ENCODE data around the gene CHI3L1.
"Not testable (repeated sequence)": the region's sequence is repeated elsewhere in the genome, so short reads cannot be mapped to it uniquely, and the experiment has no call there.

The CHI3L1 gene

GRCh38 chr1:203186446-203187303, at the start of gene CHI3L1:
Gene CHI3L1 (minus strand): TSS chr1:203186704. CDS start chr1:203186623, 81 bp downstream.
- DNase-seq = no peak

- not testable (repeated sequence) for DNase-seq
Observed at GRCh38 chr1:203234901-203235300, 48.4 kb upstream of the CHI3L1 start.

DNA sequence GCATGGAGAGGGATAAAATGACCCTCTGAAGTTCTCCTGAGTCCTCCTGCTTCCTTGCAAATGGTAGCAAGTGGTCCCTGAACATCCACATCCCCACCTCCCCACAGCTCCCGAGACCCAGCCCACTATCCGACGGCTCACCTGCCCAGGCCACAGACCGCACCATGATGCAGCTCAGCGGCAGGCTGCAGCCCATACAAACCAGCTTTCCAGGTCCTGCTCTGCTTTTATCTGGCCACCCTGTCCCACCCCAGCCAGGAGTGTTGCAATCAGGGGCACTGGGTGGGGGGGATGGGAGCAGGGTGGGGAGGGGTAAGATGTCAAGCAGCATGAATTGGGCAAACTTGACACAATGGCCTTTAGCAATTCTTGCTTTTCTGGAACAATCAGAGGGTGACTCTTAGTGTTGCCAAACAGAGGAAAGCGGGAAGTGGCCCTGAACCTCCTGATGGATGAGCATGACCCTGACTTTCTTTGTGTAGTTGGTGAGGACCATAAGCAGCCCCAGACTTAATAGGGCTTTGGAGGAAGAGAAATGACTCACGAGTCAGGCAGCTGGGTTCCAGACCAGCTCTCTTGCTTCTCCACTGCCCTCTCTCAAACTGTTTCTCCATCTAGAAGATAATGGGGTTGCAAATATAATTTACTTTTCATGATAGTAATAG, 43.1 kb upstream of the CHI3L1 start, which contains the start of gene CHIT1:
Gene CHIT1, minus strand, starts transcription at position 203 of the 665 bp plus-strand sequence. Its CDS starts 37 bp downstream, at position 166.
- no peak for DNase-seq

DNA sequence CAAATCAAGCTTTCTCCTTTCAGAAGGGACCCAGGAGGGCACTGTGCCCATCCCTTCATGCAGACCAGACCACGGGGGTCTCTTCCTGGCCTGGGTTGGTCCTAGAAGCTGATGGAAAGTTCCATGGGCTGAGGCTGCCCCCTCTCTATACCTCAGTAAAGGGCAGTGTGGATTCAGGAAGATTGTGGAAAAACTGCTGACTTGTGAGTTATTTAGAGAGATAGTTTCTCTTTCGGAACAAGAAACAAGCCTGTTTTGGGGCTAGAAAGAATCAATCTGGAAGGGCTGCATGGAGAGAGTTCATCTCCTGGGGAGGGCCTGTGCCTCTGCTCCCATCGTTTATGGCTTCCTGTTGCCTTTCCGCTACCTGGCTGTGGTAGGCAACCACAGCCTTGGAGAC, 42.2 kb upstream of the CHI3L1 start:
- no peak for DNase-seq

DNA sequence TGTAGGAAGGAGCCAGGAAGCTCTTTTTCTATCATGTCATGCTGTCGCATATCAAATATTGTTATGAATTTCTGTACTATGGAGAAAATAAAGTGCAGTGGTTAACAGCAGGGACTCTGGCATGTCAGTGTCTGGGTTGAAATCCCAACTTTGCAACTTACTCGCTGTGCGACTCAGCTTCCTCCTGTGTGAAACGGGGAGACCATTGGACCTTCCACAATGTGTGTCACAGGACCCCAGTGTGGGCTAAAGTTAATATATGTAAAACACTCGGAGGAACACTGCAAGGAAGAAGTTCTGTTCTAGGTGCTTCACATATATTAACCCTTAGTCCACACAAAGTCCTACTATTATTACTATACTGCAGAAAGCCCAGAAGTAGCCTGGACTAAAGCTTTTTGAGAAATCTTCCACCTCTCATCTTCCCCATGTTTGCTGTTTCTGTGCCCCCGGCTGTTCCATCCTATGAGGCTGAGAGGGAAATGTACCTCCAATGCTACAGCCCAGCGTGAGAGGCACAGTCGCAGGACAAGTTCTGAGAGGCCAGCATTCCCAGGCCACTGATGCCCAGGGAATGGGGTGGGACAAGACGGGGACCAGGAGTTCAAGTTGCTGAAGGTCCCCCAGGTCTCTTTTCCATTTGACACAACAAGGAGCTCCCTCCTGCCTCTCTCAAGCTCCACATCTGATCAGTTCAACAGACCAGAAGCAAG, 41.0 kb upstream of the CHI3L1 start:
- no peak for DNase-seq

- no peak for DNase-seq
Observed at GRCh38 chr1:203225071-203225470, 38.6 kb upstream of the CHI3L1 start.

- DNase-seq = no peak
Observed at GRCh38 chr1:203223012-203223775, 36.7 kb upstream of the CHI3L1 start.

GRCh38 chr1:203219934-203220333, 33.4 kb upstream of the CHI3L1 start:
- no peak for DNase-seq

DNA sequence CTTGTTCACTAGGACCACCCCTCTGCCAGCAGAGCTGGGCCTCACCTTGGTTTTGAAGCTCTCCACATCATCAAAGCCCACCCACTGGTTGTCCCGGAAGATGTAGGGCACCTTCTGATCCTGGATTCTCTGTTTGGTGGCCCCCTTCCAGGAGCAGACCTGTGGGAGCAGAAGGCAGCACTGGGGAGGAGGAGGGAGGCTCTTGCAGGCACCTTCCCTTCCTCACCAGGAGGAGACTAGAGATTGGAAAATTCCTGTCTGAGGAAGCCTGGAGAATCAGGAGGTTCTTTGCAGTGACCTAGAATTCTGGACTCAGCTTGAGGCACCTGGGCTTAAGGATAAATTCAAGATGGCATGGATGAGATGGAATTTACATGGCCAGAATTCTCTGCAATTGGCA, 32.7 kb upstream of the CHI3L1 start:
- DNase-seq = no peak

DNA sequence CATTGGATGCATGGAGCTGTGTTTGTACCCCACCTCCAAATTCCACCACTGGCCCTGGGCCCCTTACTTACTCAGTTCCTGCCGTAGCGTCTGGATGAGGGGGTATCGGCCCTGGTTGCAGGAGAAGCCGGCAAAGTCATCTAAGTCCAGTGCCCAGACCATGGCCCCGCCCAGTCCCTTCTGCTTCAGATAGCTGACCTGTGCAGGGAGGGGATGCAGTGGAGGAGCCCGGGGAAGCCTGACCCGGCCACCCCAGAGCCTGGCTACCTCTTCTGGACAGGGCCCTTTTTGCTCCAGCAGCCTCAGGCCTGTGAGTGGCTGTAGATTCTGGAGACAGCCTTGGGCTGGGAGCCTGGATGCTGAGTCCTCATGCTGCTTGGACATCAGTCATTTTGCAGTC, 31.2 kb upstream of the CHI3L1 start:
- DNase-seq = no peak

- no peak for DNase-seq
Observed at GRCh38 chr1:203217139-203217655, 30.7 kb upstream of the CHI3L1 start.

- peak; percentile 65 for DNase-seq
Observed at GRCh38 chr1:203216274-203217138, 30.0 kb upstream of the CHI3L1 start.

GRCh38 chr1:203215573-203215972, 29.1 kb upstream of the CHI3L1 start:
- no peak for DNase-seq

- no peak for DNase-seq
Observed at GRCh38 chr1:203214871-203215270, 28.4 kb upstream of the CHI3L1 start.

- DNase-seq = no peak
Observed at GRCh38 chr1:203213126-203213525, 26.6 kb upstream of the CHI3L1 start.

DNA sequence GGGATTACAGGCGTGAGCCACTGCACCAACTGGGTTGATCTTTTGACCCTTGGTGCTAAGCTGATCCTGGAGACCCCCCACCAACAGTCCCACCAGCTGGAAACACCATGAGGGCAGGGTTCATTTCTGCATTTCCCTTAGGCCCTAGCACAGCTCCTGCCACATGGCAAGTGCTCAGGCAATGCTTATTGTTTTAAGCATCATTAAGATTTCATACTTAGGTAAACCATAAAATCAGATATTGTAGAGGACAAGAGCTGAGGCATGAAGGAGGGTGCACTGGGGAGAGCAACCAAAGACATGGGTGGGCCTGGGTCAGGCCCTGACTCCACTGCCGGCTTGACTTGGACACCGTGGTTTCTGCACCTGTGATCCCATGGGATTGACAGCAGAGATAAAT, 25.3 kb upstream of the CHI3L1 start:
- DNase-seq = no peak

- DNase-seq = no peak
Observed at GRCh38 chr1:203210988-203211387, 24.5 kb upstream of the CHI3L1 start.

GRCh38 chr1:203210350-203210749, 23.8 kb upstream of the CHI3L1 start:
- no peak for DNase-seq

DNA sequence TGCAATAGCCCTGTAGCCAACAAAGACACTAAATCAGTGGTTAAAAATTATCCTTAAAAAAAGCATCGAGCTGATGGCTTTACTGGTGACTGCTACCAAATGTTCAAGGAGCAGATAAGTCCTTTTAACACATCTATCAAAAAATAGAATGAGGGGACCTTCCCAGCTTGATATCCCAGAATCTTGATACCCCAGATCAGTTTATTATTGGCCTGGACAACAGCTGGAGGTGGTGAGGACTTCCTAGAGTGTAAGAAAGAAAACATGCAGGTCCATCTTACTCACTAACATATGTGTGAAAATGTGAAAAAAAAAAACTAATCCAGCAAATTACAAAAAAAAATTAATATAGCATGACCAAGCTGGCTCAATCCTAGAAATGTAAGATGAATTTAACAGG, 21.7 kb upstream of the CHI3L1 start:
- no peak for DNase-seq

DNA sequence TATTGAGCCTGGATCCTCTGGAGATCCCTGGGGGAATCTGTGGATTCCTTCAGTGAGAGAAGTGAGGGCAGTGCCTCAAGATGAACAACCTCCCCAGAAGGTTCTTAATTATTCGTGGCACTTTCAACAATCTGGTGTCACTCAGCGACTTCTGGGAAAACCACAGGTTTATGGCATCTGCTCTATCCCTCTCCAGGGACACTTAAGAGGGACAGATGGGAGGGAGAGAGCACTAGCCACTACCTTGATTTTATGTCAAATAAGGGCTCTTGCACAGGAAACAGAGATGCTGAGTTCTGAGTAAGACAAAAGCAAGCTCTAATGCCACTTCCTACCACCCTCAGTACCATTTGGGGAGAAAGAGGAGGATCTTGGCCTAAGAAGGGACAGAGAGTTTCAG, 21.2 kb upstream of the CHI3L1 start:
- DNase-seq = no peak

GRCh38 chr1:203206129-203206687, 19.7 kb upstream of the CHI3L1 start:
- DNase-seq = no peak
